HL-60/S4 treated with retinoic acid at 250 ng/mL for 4 days and 3 days (cell line): ENCODE data around the gene C9orf43.
"Not testable (repeated sequence)": the region's sequence is repeated elsewhere in the genome, so short reads cannot be mapped to it uniquely, and the experiment has no call there.

Source experiments
- in situ Hi-C: fragments of 300-500 bp; cut with MboI; formaldehyde crosslinking; loops from 2 replicates; pipeline ENCODE4 v1.7.0; 2022; ENCODE audit warnings: low sequenced_read_pairs

Gene C9orf43

GRCh38 chr9:113409883-113410206, 702 bp upstream of the C9orf43 start:
- in situ Hi-C loops = no loop called here

GRCh38 chr9:113416149-113416721, 5.7 kb downstream of the C9orf43 start:
- in situ Hi-C loops = no loop called here

GRCh38 chr9:113417370-113417769, 6.8 kb downstream of the C9orf43 start:
- in situ Hi-C loops = no loop called here

GRCh38 chr9:113421726-113422125, 11.2 kb downstream of the C9orf43 start:
- in situ Hi-C loops = no loop called here

GRCh38 chr9:113425072-113425471, 14.5 kb downstream of the C9orf43 start:
- in situ Hi-C loops = no loop called here

GRCh38 chr9:113426701-113427100, 16.2 kb downstream of the C9orf43 start:
- in situ Hi-C loops = no loop called here

- in situ Hi-C loops = no loop called here
Observed at GRCh38 chr9:113427629-113428028, 17.1 kb downstream of the C9orf43 start.

- in situ Hi-C loops = no loop called here
Observed at GRCh38 chr9:113428062-113428615, 17.6 kb downstream of the C9orf43 start.

- in situ Hi-C loops = no loop called here
Observed at GRCh38 chr9:113431191-113431590, 20.6 kb downstream of the C9orf43 start.

- in situ Hi-C loops = no loop called here
Observed at GRCh38 chr9:113436728-113437515, 26.4 kb downstream of the C9orf43 start.

- in situ Hi-C loops = not testable (repeated sequence)
Observed at GRCh38 chr9:113437716-113438115, 27.2 kb downstream of the C9orf43 start.

GRCh38 chr9:113444736-113445135, 34.2 kb downstream of the C9orf43 start:
- in situ Hi-C loops = no loop called here

- in situ Hi-C loops = no loop called here
Observed at GRCh38 chr9:113446323-113446740, 35.8 kb downstream of the C9orf43 start.

- in situ Hi-C loops = no loop called here
Observed at GRCh38 chr9:113449376-113449775, 38.8 kb downstream of the C9orf43 start.

- in situ Hi-C loops = loop anchor here (10.0 kb wide), 1 partner anchor 203 kb away; no protein-coding TSS in a partner anchor
Observed at GRCh38 chr9:113452113-113452605, 41.6 kb downstream of the C9orf43 start.

GRCh38 chr9:113454914-113455761, 44.6 kb downstream of the C9orf43 start:
- in situ Hi-C loops = loop anchor here (10.0 kb wide), 1 partner anchor 200 kb away; no protein-coding TSS in a partner anchor

- in situ Hi-C loops = loop anchor here (10.0 kb wide), 1 partner anchor 199 kb away; no protein-coding TSS in a partner anchor
Observed at GRCh38 chr9:113456235-113456634, 45.7 kb downstream of the C9orf43 start.

GRCh38 chr9:113461285-113461684, 50.7 kb downstream of the C9orf43 start:
- in situ Hi-C loops = no loop called here

GRCh38 chr9:113461943-113462342, 51.4 kb downstream of the C9orf43 start:
- in situ Hi-C loops = no loop called here

GRCh38 chr9:113462781-113463286, 52.3 kb downstream of the C9orf43 start:
- in situ Hi-C loops = no loop called here
